Stomach smooth muscle (tissue), 2 donors: ENCODE measurements around the gene KANK3.

Experiments
- H3K27ac ChIP-seq: one replicate; pipeline ENCODE4 v1.7.0; 2013; ENCODE audit warnings: mild to moderate bottlenecking, low read length, inconsistent platforms
- H3K27me3 ChIP-seq, 2 donors: one replicate each; pipeline ENCODE4 v1.7.0; 2013; ENCODE audit warnings: low read length in 2 of 2; ENCODE audit not compliant: insufficient read depth in 2 of 2, control insufficient read depth in 1 of 2
- H3K36me3 ChIP-seq, 2 donors: one replicate each; pipeline ENCODE4 v1.7.0; 2013; ENCODE audit warnings: low read length in 2 of 2; ENCODE audit not compliant: control insufficient read depth in 2 of 2, insufficient read depth in 2 of 2
- H3K4me1 ChIP-seq: one replicate; pipeline ENCODE4 v1.7.0; 2013; ENCODE audit warnings: low read length; ENCODE audit not compliant: control insufficient read depth, insufficient read depth
- H3K4me3 ChIP-seq, 2 donors: one replicate each; pipeline ENCODE4 v1.7.0; 2013; ENCODE audit warnings: low read length in 2 of 2
- H3K9ac ChIP-seq, 2 donors: one replicate each; pipeline ENCODE4 v1.7.0; 2013; ENCODE audit warnings: low read length in 2 of 2, mild to moderate bottlenecking in 1 of 2
- H3K9me3 ChIP-seq, 2 donors: one replicate each; pipeline ENCODE4 v1.7.0; 2013; ENCODE audit warnings: low read length in 2 of 2; ENCODE audit not compliant: control insufficient read depth in 2 of 2
- donor health status: healthy.
- donor health status: Pancreatic carcinoma.

KANK3 gene

DNA sequence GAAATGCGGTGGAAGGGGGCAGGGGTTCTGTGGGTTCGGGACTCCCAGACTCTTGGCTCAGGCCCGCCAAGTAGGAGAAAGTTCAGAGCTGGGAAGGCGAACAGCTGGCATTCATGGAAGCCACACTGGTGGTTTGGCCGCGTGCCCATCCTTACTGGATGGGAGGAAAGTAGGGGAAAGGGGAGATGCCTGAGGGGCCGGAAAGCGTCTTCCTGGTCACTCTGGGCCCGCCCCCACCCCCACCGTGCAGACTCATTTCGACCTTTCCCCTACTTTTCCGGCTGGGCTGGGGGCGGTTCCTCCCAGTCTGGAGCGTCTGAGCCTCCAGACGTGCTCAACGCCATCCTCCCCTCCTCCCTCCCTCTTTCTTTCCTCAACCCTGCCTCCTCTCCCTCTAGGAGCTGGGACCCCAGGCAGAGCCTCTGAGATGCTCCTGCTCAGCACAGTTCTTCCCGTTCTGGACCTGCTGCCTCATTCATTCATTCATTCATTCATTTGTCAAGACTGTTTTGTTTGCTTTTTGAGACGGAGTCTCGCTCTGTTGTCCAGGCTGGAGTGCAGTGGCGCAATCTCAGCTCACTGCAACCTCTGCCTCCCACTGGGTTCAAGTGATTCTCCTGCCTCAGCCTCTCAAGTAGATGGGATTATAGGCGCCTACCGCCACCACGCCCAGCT lies 24.4 kb upstream of the KANK3 start:
- Histone ChIP-seq H3K27ac (peak overlapping the region; percentile 76), H3K9ac (peak overlapping the region; percentile 36 to 57), H3K27me3 (no peaks in the 10 kb centered on the region), H3K4me1 (peaks cover 49% of the 10 kb centered on the region), H3K9me3 (no peaks in the 10 kb centered on the region), H3K36me3 (peaks cover 6 to 8% of the 10 kb centered on the region in 2 donors), H3K4me3 (peak overlapping the region; percentile 62 to 65)

DNA sequence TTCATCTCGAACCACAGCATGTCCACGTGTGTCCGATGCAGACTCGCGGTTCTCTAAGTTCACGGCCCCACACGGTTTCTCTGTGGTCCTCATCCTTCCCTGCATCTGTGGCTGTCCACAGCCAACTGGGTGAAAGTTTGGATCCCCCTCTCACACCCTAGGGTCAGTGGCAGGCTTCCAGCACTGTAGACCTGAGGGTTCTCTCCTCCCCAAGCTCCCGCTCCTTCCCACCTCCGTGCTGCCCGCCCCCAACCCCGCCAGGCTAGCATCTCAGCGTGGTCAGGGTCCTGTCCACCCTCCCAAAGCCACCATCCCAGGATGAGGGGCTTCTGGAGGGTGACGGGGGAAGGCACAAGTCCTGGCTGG lies 23.9 kb upstream of the KANK3 start:
- H3K27ac ChIP-seq, result peak overlapping the region; percentile 76
- H3K4me3 ChIP-seq, result peak overlapping the region; percentile 62 to 65
- H3K36me3 ChIP-seq, result peaks cover 6 to 8% of the 10 kb centered on the region in 2 donors
- peaks cover 54% of the 10 kb centered on the region for H3K4me1 ChIP-seq
- H3K9ac ChIP-seq, result peak overlapping the region; percentile 36 to 57
- no peaks in the 10 kb centered on the region for H3K9me3 ChIP-seq
- H3K27me3 ChIP-seq, result no peaks in the 10 kb centered on the region

DNA sequence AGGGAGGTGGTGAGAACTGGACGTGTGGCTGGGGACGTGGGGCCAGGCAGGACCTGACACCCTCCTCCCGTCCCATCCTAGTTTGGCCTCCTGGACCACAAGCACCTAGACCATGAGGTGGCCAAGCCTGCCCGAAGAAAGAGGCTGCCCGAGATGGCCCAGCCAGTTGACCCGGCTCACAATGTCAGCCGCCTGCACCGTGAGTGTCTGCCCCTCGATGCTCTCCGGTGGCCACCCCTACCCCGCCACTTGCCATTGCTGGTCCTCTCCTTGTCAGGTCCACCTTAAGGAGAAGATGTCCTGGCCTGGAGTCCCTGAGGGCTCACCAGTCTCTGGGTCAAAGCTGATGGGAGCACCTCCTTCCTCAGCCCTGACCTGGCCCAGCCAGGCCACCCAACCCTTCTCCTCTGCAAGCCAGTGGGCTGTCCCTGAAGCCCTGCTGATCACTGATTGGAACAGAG lies 23.1 kb upstream of the KANK3 start:
- no peaks in the 10 kb centered on the region for H3K9me3 ChIP-seq
- H3K9ac ChIP-seq, result no peak overlapping the region
- H3K27ac ChIP-seq, result peak overlapping the region; percentile 76
- peaks cover 57% of the 10 kb centered on the region for H3K4me1 ChIP-seq
- H3K4me3 ChIP-seq, result peak overlapping the region in 1 of 2 donors; percentile 17
- H3K27me3 ChIP-seq, result no peaks in the 10 kb centered on the region
- H3K36me3 ChIP-seq, result peaks cover 3 to 6% of the 10 kb centered on the region in 2 donors

DNA sequence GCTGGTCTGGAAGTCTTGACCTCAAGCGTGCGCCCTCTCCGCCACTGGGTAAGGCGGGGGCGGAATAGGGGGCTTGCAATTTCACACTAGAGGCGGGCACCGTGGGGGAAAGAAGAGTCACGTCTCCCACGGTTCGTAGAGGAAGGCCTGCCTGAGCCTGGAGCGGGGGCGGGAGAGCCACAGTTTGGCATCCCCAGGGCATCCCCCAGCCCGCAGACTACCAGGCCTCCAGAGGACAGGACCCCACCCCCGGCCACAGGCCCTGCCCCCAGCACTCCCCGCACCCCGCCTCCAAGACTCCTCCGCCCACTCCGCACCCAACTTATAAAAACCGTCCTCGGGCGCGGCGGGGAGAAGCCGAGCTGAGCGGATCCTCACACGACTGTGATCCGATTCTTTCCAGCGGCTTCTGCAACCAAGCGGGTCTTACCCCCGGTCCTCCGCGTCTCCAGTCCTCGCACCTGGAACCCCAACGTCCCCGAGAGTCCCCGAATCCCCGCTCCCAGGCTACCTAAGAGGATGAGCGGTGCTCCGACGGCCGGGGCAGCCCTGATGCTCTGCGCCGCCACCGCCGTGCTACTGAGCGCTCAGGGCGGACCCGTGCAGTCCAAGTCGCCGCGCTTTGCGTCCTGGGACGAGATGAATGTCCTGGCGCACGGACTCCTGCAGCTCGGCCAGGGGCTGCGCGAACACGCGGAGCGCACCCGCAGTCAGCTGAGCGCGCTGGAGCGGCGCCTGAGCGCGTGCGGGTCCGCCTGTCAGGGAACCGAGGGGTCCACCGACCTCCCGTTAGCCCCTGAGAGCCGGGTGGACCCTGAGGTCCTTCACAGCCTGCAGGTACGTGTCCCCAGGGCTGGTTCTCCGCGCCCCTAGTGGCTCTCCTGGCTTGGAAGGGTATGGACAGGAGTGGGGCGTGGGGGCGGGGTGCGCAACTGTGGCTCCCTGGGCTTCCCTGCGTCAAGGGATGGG lies 21.0 kb upstream of the KANK3 start, which contains the start of gene ANGPTL4:
TSS of gene ANGPTL4 (plus strand) at position 353 of the 969 bp plus-strand sequence. CDS start at position 520, 167 bp downstream.
- Histone ChIP-seq H3K36me3 (no peaks in the 10 kb centered on the region), H3K4me3 (peak within 1 kb of the TSS; percentile 80 to 83), H3K4me1 (peaks cover 55% of the 10 kb centered on the region), H3K9me3 (no peaks in the 10 kb centered on the region), H3K27ac (peak within 1 kb of the TSS; percentile 81), H3K9ac (peak within 1 kb of the TSS; percentile 73 to 87), H3K27me3 (no peaks in the 10 kb centered on the region)

DNA sequence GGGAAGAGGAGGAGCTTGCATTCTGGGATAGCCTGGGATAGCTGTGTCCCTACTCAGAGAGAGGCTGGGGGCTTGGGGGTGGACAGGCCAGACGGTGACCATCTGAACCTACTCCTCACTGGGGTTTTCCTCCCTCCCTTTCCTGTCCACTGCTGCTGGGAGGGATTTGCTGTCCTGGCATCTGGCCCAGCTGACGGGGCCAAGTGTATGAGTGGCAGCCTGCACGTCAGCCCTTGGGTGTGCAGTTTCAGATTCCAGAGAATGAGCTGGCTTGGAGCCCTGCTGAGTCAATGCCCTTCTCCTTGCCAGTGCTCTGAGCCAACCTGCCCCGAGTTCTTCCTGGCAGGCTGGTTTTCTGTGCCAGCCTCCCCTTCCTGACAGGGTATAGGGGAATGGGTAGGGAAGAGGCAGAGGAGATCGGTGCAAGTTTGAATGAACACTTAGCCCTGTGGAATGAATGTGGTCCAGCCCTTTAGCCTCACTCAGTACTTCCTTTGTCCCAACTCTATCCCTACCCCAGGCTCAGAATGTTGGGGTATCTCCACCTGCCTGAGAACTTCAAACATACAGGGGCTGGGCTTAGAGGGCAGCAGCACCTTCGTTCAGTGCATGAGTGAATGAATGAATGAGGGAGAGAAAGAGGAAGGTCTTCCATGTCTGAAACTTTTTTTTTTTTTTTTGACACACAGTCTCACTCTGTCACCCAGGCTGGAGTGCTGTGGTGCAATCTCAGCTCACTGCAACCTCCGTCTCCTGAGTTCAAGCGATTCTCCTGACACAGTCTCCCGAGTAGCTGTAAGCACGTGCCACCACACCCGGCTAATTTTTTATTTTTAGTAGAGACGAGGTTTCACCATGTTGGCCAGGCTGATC lies 19.1 kb upstream of the KANK3 start:
- peak overlapping the region; percentile 47 to 53 for H3K4me3 ChIP-seq
- H3K27me3 ChIP-seq, result no peaks in the 10 kb centered on the region
- peaks cover 40% of the 10 kb centered on the region for H3K4me1 ChIP-seq
- H3K36me3 ChIP-seq, result no peaks in the 10 kb centered on the region
- H3K27ac ChIP-seq, result peak overlapping the region; percentile 76
- H3K9ac ChIP-seq, result peak overlapping the region; percentile 21 to 52
- no peaks in the 10 kb centered on the region for H3K9me3 ChIP-seq

DNA sequence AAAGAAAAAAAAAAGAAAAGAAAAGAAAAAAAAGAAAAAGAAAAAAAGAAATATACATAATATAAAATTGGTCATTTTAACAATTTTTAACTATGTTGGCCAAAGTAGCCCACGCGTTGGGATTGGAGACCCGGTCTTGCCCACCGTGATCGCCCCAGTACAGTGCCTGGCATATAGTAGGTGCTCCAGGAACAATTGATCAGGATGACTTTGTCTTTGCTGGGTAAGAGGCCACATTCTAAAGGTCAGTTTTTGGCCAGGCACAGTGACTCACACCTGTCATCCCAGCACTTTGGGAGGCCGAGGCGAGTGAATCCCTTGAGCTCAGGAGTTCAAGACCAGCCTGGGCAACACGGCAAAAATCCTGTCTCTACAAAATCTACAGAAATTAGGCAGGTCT lies 17.1 kb upstream of the KANK3 start:
- H3K4me1 ChIP-seq, result peaks cover 26% of the 10 kb centered on the region
- no peak overlapping the region for H3K4me3 ChIP-seq
- H3K27me3 ChIP-seq, result no peaks in the 10 kb centered on the region
- H3K9me3 ChIP-seq, result no peaks in the 10 kb centered on the region
- no peak overlapping the region for H3K9ac ChIP-seq
- no peaks in the 10 kb centered on the region for H3K36me3 ChIP-seq
- H3K27ac ChIP-seq, result no peak overlapping the region

DNA sequence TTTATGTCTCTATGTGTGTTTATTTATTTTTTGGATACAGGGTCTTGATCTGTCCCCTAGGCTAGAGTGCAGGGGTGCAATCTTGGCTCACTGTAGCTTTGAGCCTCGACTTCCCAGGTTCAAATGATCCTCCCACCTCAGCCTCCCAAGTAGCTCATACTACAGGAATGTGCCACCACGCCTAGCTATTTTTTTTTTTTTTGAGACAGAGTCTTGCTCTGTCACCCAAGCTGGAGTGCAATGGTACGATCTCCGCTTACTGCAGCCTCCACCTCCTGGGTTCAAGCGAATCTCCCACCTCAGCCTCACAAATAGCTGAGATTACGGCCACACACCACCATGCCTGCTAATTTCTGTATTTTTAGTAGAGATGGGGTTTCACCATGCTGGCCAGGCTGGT lies 15.9 kb upstream of the KANK3 start:
- no peaks in the 10 kb centered on the region for H3K9me3 ChIP-seq
- H3K27me3 ChIP-seq, result no peaks in the 10 kb centered on the region
- H3K4me1 ChIP-seq, result peaks cover 19% of the 10 kb centered on the region
- no peaks in the 10 kb centered on the region for H3K36me3 ChIP-seq
- no peak overlapping the region for H3K27ac ChIP-seq
- no peak overlapping the region for H3K4me3 ChIP-seq
- H3K9ac ChIP-seq, result no peak overlapping the region

DNA sequence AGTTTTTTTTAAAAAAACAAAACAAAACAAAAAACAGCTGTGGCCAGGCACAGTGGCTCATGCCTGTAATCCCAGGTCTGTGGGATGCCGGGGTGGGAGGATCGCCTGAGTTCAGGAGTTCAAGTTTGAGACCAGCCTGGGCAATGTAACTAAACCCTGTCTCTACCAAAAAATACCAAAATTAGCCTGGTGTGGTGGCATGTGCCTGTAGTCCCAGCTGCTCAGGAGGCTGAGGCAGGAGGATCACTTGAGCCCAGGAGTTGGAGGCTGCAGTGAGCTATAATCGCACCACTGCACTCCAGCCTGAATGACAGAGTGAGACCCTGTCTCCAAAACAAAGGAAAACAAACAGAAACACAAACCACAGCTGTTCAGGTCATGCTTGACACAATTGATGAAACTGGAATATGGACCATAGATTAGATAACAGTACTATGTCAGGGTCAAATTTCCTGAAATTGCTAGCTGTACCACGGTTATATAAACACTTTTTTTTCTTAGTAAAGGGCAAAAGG lies 14.0 kb upstream of the KANK3 start:
- Histone ChIP-seq H3K9ac (no peak overlapping the region), H3K9me3 (no peaks in the 10 kb centered on the region), H3K36me3 (no peaks in the 10 kb centered on the region), H3K27me3 (no peaks in the 10 kb centered on the region), H3K4me3 (no peak overlapping the region), H3K27ac (no peak overlapping the region), H3K4me1 (peaks cover 12% of the 10 kb centered on the region)

DNA sequence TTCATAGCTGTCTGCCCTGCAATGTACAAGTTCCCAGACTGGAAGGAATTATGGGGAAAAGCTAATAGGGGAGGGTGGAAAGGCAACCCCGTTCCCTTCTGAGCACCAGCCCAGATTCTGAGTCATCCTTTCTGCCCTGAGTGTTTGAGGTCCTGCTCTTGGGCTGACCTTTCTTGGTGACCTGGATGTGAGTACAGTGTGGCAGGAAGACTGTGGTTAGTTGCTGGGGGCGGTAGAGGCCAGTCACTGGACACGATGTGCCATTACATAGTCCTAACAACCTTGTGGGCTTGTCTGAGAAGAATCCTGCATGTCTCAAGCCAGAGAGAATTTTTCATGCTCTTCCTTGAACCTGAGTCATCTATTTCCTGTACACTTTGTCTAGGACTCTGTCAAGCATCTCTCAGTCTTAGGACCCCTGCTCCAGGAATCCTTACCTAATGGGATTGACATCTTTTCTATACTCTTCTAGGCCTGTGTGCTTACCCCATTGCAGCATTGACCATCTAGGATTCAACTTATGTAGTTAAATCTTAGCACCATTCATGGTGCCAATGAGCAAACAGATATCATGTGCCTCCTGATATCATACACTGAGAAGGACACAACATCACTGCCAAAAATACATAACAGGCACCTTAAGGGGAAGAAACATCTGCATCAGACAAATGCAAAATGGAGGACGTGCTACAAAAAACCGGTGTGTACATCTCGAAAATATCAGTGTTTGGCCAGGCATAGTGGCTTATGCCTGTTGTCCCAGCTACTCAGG lies 12.8 kb upstream of the KANK3 start:
- peaks cover 0 to 3% of the 10 kb centered on the region in 2 donors for H3K27me3 ChIP-seq
- peaks cover 7% of the 10 kb centered on the region for H3K4me1 ChIP-seq
- H3K9ac ChIP-seq, result no peak overlapping the region
- H3K27ac ChIP-seq, result no peak overlapping the region
- H3K36me3 ChIP-seq, result no peaks in the 10 kb centered on the region
- no peak overlapping the region for H3K4me3 ChIP-seq
- H3K9me3 ChIP-seq, result no peaks in the 10 kb centered on the region
